Fibroblast of upper back skin (primary cell): ENCODE data around the gene PTPN14.

Experiments used
- DNase-seq: peaks from one replicate; pipeline ENCODE4 v3.0.0-alpha.2; 2013

PTPN14 gene

DNA sequence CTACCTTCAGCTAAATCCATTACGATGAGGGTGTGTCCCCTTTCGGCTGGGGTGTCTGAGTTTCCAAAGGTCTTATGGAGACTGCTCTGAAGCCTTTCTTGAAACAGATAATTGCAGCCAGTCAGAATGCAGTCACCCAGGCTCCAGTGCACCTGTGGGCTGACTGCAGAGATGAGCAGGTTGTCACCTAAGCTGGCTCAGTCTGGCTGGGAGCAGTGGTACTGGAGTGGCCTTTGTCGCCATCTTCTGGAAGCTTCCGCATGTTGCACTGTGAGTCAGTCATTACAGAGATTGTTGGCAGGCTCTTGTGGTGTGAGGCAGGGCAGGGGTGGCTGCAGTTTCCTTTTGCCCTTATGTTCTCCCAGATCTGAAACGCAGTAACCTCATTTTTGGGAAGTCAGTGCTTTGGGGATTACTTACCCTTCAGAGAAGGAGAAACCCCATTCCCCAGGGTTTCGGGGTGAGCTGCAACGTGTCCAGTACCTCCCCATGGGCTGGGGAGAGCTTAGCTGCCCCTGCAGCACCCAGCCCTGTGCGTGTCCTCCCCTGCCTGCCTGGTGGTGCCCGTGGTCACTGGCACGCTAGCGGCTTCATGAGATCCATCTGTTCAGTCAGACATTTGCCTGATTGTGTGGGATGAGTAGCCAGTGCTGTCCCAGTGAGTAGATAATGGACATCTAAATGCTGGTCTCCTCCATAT is 222.5 kb downstream of the PTPN14 start:
- DNase-seq, result peak; percentile 76

DNA sequence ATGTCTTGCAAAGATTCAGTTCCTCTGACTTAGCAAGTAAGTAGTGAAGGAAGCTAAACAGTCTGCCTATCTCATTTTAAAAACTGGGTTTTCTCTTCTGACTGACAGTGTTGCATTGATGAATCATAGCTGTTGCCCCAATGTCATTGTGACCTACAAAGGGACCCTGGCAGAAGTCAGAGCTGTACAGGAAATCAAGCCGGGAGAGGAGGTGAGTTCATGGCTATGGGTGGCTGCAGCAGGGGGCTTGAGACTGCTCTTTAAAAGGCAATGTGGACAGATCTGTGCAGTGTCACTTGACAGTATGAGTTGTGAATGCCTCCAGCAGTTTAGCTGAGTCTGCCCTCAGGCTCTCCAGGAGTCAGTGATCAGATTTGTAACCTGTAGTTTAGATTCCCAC is 223.9 kb downstream of the PTPN14 start:
- no peak for DNase-seq

GRCh38 chr1:214326406-214326805 is 225.0 kb downstream of the PTPN14 start:
- no peak for DNase-seq

DNA sequence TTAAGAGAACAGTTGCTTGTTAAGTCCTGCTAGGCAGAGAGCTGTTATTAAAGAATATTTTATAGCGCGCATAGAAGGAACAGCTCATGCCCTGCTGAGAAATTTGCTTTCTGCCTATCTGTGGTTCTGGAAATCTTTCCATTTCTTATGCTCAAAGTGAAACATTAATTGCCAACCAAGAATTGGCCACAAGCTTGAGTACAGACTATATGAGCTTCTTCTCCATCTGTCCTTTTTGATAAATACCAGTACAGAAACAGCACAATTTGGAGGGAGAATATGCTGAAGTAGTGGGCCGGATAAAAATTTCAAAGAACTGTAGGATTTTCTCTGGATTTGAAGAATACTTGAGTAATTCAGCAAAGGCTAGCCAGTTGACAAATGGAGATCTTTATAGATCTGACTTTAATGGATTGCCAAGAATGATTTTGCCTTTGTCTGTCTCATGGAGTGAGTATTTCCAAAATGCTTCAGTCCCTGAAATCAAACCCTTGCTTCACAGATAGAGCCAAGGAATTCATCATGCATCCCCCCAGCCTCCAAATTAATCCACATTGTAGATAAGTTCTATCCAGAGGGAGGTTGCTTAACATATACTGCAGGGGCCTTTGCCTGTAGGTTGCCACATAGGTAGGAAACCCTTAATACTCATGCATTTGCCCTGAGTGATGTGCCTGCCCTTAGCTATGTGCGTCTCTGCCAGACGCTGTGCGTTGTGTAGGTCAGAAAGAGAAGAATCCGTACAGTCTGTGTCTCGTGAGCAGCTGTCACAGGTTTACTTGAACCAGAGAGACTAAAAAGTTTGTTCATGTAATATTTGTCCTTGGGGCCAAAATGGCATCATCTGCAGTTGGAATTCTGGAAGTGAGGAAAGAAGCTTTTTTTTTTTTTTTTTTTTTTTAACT is 226.3 kb downstream of the PTPN14 start:
- DNase-seq, result no peak

GRCh38 chr1:214321705-214322453 is 229.5 kb downstream of the PTPN14 start:
- no peak for DNase-seq

DNA sequence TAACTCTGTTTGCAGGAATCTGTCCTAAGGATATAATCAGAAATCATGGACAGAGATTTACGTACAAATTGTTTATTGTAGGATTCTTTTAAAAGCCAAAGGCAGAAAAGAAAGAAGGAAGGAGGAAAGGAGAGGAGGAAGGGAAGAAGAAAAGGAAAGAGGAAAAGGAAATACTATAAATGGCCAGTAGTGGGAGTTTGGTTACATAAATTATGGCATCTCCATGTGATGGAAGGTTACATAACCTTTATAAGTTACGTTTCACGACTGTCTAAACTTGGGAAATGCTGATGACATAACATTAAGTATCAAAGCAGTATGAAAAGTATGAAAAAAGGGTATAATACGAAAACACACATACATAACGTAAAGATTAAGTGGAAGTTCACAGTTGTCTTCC is 231.5 kb downstream of the PTPN14 start:
- DNase-seq, result no peak

- DNase-seq, result no peak
Measured at GRCh38 chr1:214318956-214319736, 232.3 kb downstream of the PTPN14 start.

- DNase-seq, result peak; percentile 80
Measured at GRCh38 chr1:214318356-214318755, 233.0 kb downstream of the PTPN14 start.

- peak; percentile 19 for DNase-seq
Measured at GRCh38 chr1:214317734-214318133, 233.7 kb downstream of the PTPN14 start.

DNA sequence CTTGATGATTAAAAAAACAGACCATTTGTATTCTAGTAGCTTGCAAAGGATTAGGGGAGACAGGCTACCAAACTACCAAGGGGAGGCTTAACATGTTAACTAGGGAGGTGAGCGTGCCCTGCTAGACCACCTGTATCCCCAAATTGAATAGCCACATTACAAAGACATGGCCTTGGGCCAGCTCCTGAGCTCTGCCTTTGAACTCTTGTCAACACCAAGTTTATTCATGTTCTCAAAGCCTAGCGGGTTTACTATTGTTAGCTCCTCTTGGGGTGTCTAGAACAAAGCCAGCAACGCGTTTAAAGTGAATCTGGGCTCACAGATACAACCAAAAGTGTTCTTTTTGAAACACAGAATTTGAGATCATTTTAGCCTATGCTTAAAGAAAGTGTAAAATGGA is 234.1 kb downstream of the PTPN14 start:
- DNase-seq, result no peak

- DNase-seq, result peak; percentile 28
Measured at GRCh38 chr1:214316593-214316992, 234.8 kb downstream of the PTPN14 start.

GRCh38 chr1:214314178-214314843 is 237.1 kb downstream of the PTPN14 start:
- DNase-seq, result no peak

GRCh38 chr1:214312530-214313051 is 238.8 kb downstream of the PTPN14 start:
- no peak for DNase-seq

GRCh38 chr1:214310777-214311690 is 240.4 kb downstream of the PTPN14 start:
- DNase-seq, result no peak

DNA sequence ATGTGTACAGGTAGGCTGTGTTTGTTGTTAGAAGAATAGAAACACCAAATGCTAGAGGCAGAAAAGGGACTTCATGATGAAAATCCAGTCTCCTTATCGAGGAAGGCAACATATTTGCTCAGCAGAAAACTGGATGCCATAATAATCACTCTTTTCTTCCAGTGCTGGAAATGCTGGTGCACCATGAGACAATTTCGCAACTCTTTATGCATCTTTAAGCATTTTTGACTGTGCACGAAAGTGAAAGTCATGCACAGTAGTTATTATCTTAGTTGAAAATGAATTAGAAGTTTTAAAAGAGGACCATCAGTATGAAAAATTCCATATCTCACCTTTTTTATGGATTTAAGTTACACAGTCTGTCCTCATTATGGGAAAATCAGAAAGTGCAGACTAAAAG is 241.4 kb downstream of the PTPN14 start:
- peak; percentile 8 for DNase-seq

DNA sequence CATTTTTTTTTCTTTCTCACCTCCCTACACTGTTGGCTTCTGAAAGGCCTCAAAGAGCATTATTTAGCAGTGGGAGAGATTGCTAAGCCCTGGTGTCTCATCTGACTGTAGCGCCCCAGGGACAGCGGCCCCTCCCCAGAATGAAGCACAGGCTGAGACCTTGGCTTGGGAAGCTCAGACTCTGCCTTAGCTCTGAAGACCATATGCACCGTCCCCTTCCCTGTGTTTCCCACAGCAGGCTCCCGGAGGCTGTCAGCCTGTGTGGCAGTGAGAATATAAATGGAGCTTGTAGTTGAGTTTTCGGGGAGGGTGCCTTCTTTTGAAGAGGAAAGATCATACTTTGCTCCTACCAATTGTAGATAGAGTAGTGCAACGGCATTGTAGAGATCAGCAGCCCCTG is 245.1 kb downstream of the PTPN14 start:
- no peak for DNase-seq

- no peak for DNase-seq
Measured at GRCh38 chr1:214305164-214305751, 246.1 kb downstream of the PTPN14 start.

DNA sequence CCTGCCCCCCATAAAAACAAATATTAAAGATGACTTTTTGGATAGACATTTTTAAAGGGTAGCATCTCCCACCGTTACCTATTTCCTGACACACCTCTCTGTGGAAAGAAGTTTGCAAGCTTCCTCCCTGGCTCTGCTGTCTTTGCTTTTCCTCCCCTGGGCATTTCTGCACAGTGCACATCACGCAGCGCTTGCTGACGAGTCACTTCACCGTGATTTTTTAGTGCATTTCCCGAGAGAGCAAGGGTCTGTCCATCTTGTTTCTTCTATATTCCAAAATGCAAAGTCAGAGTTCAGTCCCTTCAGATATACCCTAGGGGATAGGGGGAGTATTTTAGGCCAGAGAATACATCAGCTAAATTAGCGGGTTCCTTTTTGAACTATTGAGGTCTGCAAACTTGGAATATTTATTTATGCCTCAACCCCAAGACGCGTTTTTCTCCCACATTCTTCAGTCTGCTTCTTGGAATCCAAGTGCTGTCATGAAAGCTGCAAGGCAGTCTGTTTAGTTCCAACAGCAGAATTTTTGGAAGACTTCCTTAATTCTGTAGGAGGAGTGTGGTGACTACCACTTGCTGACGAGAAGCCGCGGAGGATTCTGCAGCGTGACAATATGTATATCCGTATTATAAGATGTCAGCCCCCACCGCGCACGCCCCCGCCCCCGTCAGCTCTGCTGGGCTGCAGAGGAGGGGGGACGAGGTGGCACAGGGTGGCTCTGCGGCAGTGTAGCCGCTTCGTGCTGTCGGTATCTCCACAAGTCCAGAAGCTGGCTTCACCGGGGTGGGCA is 248.1 kb downstream of the PTPN14 start:
- peak; percentile 48 for DNase-seq

DNA sequence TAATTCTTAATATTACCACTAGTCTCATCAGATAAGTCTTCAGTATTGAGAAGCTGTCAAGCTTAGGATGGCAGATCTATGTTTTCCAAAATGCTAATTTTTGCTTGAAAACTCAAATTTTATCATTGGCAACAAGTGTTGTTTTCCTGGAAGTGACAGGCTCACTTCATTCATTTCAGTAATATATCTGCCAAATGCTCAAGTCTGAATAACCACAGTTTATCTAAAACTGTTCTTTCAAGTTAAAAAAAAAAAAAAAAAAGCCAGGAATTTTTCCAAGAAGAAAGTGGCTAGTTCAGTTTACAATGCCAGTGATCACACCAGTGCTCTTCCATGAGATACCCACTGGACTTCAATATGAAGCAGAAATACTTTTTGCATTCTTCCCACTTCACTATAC is 249.9 kb downstream of the PTPN14 start:
- DNase-seq, result no peak
